ENCODE results near the gene UBXN1.
A peak's percentile ranks its signal among the peaks of the same experiment; 100 is the strongest.

The UBXN1 gene

DNA sequence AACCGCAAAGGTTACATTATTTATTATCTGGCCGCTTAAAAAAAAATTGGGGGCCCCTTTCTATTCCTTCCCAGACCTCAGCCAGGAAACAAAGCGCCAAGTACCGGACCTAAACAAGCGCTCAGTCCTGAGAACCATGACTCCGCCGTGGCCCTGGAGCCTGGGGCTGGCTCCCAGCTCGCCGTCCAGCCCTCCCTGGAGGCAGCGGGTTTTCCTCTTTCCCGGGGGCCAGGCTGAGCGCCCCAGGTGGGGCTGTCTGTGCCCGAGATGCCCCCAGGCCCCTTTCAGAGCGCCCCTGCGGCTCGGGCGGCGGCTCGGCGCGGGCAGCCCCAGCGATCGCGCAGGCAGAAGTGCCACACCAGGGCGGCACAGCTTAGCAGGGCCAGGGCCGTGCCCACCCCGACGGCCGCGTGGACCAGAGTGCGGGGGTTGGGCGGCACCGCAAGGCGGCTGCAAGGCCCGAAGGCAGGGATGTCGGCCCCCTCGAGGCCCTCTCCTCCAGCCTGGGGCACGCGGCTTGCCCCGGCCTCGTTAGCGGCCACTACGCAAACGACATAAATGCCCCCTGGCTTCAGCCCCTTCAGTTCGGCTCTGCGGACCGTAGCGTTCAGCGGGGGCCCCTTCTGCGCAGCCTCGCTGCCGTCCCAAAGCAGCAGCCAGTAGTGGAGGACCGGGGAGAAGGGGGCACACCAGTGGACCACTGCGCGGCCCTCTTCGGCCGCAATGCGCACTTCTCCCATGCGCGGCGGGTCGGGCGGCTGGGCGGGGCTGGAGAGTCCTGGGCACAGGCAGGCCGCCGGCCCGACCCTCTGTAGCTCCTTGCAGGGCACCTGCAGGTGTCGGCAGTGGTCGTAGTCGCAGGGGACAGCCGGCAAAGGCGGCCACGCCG lies 8.9 kb upstream of the UBXN1 start:
- H3K27ac ChIP-seq, result no peak overlapping the region
- no peaks in the 10 kb centered on the region for H3K9me3 ChIP-seq
- no peak for TF ChIP-seq CTCF (IDR thresholded peaks at IDR 0.05)
- peaks cover 4 to 5% of the 10 kb centered on the region in 2 experiments for H3K4me1 ChIP-seq (ENCODE audit: control insufficient read depth in 1 of 2, insufficient read depth in 1 of 2, low read depth in 1 of 2, low read length in 1 of 2)
- H3K4me3 ChIP-seq (ENCODE audit: low read depth in 1 of 2, low read length in 1 of 2), result peak overlapping the region; percentile 10 to 39
- H3K27me3 ChIP-seq, result peaks cover 35% of the 10 kb centered on the region
- peaks cover 29% of the 10 kb centered on the region for H3K36me3 ChIP-seq

- Histone ChIP-seq H3K36me3 (peaks cover 5% of the 10 kb centered on the region), H3K9me3 (no peaks in the 10 kb centered on the region), H3K4me1 (ENCODE audit: control insufficient read depth in 1 of 2, insufficient read depth in 1 of 2, low read depth in 1 of 2, low read length in 1 of 2) (peaks cover 14 to 16% of the 10 kb centered on the region in 2 experiments), H3K27me3 (peaks cover 16% of the 10 kb centered on the region), H3K27ac (no peak overlapping the region), H3K4me3 (ENCODE audit: low read depth in 1 of 2, low read length in 1 of 2) (no peak overlapping the region)
- no peak for TF ChIP-seq CTCF (IDR thresholded peaks at IDR 0.05)
Measured at GRCh38 chr11:62682518-62682917, 3.6 kb upstream of the UBXN1 start.

DNA sequence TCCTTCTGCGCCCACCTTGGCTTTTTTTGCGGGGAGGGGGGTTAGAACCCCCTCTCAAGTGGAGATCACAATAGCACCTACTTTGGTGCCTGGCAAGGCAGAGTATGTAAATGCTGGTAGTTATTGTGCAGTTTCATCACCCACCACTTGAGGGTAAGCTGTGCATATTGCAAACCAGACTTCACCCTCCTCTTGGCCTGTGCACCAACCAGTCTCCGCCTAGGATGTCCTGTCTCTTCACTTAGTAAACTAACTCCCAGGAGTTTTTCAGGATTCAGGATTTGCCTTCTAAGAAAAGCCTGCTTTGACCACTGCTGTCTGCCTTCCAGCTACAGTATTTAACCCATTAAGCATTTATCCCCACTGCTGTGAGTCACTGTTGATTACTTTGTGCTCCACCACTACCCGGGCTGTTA lies 2.0 kb upstream of the UBXN1 start:
- TF ChIP-seq CTCF (IDR thresholded peaks at IDR 0.05), result no peak
- Histone ChIP-seq H3K4me1 (ENCODE audit: control insufficient read depth in 1 of 2, insufficient read depth in 1 of 2, low read depth in 1 of 2, low read length in 1 of 2) (peaks cover 17 to 20% of the 10 kb centered on the region in 2 experiments), H3K27ac (no peak overlapping the region), H3K36me3 (peaks cover 22% of the 10 kb centered on the region), H3K27me3 (no peaks in the 10 kb centered on the region), H3K9me3 (no peaks in the 10 kb centered on the region), H3K4me3 (ENCODE audit: low read depth in 1 of 2, low read length in 1 of 2) (no peak overlapping the region)

DNA sequence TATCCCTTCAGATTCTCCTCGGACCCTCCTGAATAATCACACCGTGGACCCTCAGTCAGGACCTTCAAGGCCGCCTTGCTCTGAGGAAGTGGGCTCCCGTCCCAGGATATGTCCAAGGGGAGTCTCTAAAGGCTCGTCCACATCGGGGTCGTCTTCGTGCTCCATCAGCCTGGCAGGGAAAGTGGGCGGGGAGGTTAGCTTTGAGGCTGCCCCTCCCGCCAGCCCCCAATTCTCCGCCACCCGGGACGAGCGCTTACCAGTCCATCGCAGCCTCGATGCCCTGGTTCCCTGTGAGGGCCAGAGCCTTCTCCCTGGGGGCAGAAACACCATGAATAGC lies 472 bp downstream of the UBXN1 start:
- H3K27ac ChIP-seq, result peak overlapping the region; percentile 90
- peaks cover 43% of the 10 kb centered on the region for H3K36me3 ChIP-seq
- peak overlapping the region; percentile 87 to 98 for H3K4me3 ChIP-seq (ENCODE audit: low read depth in 1 of 2, low read length in 1 of 2)
- H3K4me1 ChIP-seq (ENCODE audit: control insufficient read depth in 1 of 2, insufficient read depth in 1 of 2, low read depth in 1 of 2, low read length in 1 of 2), result peaks cover 17 to 20% of the 10 kb centered on the region in 2 experiments
- no peak for TF ChIP-seq CTCF (IDR thresholded peaks at IDR 0.05)
- H3K9me3 ChIP-seq, result no peaks in the 10 kb centered on the region
- no peaks in the 10 kb centered on the region for H3K27me3 ChIP-seq

GRCh38 chr11:62677714-62678113 lies 1.2 kb downstream of the UBXN1 start:
- TF ChIP-seq CTCF (IDR thresholded peaks at IDR 0.05), result no peak
- Histone ChIP-seq H3K27ac (peak overlapping the region; percentile 90), H3K9me3 (no peaks in the 10 kb centered on the region), H3K4me3 (ENCODE audit: low read depth in 1 of 2, low read length in 1 of 2) (peak overlapping the region; percentile 87 to 98), H3K4me1 (ENCODE audit: control insufficient read depth in 1 of 2, insufficient read depth in 1 of 2, low read depth in 1 of 2, low read length in 1 of 2) (peaks cover 22 to 25% of the 10 kb centered on the region in 2 experiments), H3K36me3 (peaks cover 50% of the 10 kb centered on the region), H3K27me3 (no peaks in the 10 kb centered on the region)

Measured in neutrophil (primary cell).